Thyroid gland (tissue), 4 donors: Measurements from ENCODE around the gene TFCP2L1.

ENCODE experiments used
- POLR2A ChIP-seq, 2 donors: fragments of 450-650 bp; IDR thresholded peaks; one replicate each; pipeline ENCODE4 v1.6.1; 2017; ENCODE audit warnings: antibody characterized with exemption in 2 of 2, mild to moderate bottlenecking in 2 of 2, moderate library complexity in 1 of 2
- TF ChIP-seq, protein P1 (sequence below), 6 experiments: fragments of 200-600 bp in 3 of 6; fragments of 450-650 bp in 3 of 6; sonication (generic) in 3 of 6; IDR thresholded peaks; one replicate each; pipeline ENCODE4 v1.5.1; 2016 to 2019; ENCODE audit warnings: antibody characterized with exemption in 6 of 6, mild to moderate bottlenecking in 2 of 6, inconsistent platforms in 1 of 6, moderate library complexity in 1 of 6

DNA sequence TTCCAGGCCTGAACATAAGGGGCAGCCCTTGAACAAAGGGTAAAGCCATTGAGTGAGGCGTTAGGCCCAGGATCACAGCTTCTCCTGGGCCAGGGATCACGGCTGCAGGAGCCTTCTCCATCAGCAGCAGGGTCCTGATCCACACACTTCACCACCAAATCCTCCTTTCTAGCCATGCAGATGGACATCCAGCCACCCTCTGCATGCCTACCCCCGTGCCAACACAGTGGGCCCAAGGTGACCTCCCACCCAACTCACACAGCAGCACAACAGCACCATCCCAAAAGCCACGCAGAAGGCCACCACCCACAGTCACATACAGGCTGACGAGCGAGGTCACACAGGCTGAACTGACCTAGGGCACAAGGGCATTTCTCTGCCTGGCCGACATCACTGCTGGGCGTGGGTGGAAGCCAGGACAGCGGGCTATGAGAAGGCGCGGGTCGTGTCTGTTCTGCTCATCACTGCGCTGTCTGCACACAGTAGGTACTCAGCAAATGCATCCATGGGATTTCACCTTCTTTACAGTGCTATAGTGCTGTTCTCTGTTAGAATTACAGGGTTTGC, 31.2 kb downstream of the TFCP2L1 start:
- TF ChIP-seq, protein P1, sequence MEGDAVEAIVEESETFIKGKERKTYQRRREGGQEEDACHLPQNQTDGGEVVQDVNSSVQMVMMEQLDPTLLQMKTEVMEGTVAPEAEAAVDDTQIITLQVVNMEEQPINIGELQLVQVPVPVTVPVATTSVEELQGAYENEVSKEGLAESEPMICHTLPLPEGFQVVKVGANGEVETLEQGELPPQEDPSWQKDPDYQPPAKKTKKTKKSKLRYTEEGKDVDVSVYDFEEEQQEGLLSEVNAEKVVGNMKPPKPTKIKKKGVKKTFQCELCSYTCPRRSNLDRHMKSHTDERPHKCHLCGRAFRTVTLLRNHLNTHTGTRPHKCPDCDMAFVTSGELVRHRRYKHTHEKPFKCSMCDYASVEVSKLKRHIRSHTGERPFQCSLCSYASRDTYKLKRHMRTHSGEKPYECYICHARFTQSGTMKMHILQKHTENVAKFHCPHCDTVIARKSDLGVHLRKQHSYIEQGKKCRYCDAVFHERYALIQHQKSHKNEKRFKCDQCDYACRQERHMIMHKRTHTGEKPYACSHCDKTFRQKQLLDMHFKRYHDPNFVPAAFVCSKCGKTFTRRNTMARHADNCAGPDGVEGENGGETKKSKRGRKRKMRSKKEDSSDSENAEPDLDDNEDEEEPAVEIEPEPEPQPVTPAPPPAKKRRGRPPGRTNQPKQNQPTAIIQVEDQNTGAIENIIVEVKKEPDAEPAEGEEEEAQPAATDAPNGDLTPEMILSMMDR (IDR thresholded peaks at IDR 0.05) = no peak
- TF ChIP-seq POLR2A (IDR thresholded peaks at IDR 0.05) = no peak
